GM18861 (cell line): ENCODE results near the gene FXYD3.
"Not testable (repeated sequence)": the region's sequence is repeated elsewhere in the genome, so short reads cannot be mapped to it uniquely, and the experiment has no call there.

ENCODE experiments used
- ATAC-seq: cut with Tn5 transposase; IDR thresholded peaks from one replicate; pipeline ENCODE4 v1.9.1; 2021; ENCODE audit not compliant: unreplicated experiment

FXYD3 gene

GRCh38 chr19:35123573-35123972 is 8.0 kb downstream of the FXYD3 start:
- ATAC-seq = no peak

- ATAC-seq = peak; percentile 62
Observed at GRCh38 chr19:35124098-35125060, 8.8 kb downstream of the FXYD3 start.

DNA sequence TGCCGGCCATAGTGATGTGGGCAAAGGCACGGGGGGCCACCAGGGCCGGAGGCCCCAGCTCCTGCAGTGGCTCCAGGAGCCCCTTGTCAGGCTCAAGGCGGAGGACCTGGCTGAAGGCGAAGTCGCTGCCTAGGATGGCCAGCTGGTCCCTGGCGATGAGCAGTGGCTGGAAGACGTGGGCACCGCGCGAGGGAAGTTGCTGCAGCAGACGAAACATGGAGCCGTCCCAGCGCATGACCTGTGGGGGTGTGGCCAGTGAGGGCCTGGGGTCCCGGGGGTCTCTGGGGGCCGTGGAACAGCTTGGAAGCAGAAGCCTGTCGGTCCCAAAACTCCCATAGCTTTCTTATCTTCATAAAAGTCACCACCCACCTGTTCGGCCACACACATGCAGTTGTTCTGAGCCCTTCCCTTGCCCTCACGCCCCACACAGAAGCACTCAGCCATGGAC is 9.7 kb downstream of the FXYD3 start:
- ATAC-seq = no peak

DNA sequence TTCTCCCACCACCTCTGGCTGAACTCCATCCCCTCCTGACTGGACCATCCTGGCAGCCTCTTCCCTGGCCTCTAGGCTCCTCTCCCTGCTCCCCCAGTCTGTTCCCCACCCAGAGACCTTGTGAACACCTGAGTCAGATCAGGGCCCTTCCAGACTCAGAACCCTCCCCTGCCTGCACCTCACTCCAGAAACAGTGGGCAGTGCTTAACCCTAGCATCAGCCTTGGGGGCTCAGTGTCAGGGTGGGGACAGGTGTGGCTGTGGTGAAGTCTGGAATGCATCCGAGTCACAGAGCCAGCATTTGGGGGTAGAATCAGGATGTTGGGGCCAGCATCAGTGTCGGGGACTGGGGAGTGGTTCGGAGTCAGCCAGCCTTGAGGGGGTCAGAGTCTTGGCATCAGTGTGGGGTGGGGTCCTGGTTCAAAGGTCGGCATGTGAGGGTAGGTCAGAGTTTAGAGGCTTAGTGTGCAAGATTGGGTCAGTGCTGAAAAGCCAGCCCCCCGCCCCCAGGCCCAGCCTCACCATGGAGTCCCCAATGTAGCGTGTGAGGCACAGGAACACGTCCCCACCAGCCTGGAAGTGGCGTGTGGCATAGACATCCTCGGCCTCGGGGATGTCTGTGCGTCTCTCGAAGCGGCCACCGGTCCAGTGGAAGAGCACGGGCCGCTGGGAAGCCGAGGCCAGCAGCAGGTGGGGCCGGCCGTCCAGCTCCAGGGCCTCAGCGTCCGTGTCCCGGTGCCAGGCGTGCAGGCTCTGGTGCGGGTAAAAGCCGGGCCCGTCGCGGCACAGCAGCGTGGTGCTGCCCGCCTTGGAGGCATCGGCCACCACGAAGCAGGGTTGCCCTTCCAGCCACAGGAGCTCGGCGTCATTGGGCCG is 10.4 kb downstream of the FXYD3 start:
- ATAC-seq = no peak

DNA sequence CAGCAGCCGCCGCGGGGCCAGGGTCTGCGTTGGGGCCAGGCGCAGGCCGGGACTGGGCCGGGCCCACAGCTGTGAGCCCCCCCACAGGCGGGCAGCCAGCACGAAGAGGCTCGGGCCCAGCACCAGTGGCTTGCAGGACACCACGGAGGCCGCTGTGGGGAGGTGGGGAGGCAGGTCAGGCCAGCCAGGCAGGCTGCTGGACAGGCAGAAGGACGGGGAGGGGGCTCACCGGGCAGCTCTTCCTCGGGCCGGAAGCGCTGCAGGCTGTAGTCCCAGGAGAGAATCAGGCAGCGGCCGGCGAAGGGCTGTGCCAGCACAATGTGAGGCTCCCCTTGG is 11.0 kb downstream of the FXYD3 start:
- ATAC-seq = no peak

GRCh38 chr19:35127871-35128270 is 12.2 kb downstream of the FXYD3 start:
- ATAC-seq = no peak

GRCh38 chr19:35128398-35129057 is 12.9 kb downstream of the FXYD3 start:
- ATAC-seq = no peak

- not testable (repeated sequence) for ATAC-seq
Observed at GRCh38 chr19:35129724-35130274, 14.2 kb downstream of the FXYD3 start.

DNA sequence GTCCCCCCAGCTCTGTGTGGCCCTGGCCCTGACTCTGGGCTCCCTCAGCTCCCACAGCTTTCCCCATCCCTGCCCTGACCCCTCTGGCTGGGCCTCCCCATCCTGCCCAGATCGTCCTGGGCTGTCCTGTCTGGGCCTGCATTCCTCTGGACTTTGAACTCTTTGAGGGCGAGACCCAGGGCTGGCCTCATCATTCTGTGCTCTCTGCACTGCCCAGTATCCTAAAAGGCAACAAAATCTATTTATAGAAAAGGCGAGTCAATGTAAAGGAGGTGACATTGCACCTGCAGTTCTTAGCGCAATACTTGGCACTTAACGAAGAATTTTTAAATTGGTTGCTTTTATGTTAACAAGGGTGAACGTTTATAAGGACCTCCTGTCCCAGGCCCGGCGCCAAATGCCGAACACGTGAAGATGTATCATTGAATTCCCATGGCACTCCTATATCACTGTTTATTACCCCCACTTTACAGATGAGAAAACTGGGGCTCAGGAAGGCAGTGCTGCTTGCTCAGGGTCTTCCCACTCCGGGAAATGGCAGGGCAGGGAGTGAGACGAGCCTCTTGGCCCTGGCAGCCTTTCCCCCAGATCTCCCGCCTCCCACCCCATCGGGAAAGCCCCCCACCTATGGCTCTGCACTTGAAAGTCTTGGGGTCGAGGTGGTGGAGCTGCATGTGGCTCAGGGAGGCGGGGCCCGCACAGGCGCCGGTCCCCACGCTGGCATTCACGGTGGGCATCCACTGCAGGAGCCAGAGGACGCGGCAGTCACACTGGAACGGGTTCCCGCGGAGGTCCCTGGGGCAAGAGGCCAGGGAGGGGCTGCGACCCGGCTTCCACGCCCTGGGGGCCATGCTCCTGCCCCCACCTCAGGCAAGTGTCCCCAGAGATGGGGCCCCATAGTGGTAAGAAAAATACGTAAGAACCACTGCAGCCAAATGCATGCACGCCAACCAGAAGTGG is 15.4 kb downstream of the FXYD3 start:
- no peak for ATAC-seq

- ATAC-seq = no peak
Observed at GRCh38 chr19:35132254-35132653, 16.6 kb downstream of the FXYD3 start.

DNA sequence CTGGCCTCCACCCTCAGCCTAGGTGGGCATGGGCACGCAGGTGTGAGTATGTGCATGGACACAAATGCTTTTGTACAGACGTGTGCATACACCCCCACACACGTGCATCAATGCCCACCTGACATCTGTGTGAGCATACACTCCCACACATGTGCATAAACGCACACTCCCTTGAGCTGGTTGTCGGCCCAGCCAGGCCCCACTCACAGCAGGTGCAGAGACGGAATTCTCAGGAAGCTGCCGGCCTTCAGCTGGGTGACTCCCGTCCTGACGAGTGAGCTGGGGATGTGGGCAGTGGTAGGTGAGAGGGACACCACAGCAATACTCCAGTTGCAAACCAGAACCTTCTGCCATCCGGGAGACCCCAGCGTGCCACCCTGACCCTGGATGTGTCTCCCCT is 18.2 kb downstream of the FXYD3 start:
- no peak for ATAC-seq

GRCh38 chr19:35134601-35135242 is 19.1 kb downstream of the FXYD3 start, which contains the start of gene LGI4:
TSS of gene LGI4 (minus strand) at chr19:35135059. CDS start at chr19:35134680, 379 bp downstream.
- no peak for ATAC-seq

- ATAC-seq = no peak
Observed at GRCh38 chr19:35135389-35135909, 19.8 kb downstream of the FXYD3 start.

DNA sequence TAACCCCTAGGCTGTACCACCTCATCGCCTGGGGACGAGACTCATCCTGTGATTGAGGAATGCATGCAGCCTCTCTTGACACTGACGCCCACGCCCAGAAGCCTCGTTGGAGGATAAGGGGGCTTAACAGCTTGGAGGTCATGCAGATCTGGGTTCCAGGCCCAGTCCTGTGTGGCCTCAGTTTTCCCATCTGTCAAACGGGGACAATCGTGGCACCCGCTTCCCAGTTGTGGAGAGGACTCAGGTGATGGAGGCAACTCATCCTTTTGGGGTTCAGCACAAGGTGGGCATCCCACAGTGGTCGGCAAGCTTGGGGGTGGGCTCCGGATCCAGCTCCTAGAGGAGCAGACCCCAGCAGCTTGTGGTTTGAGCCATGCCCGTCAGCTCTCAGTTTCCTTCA is 20.6 kb downstream of the FXYD3 start:
- no peak for ATAC-seq

GRCh38 chr19:35136977-35137702 is 21.5 kb downstream of the FXYD3 start:
- no peak for ATAC-seq

DNA sequence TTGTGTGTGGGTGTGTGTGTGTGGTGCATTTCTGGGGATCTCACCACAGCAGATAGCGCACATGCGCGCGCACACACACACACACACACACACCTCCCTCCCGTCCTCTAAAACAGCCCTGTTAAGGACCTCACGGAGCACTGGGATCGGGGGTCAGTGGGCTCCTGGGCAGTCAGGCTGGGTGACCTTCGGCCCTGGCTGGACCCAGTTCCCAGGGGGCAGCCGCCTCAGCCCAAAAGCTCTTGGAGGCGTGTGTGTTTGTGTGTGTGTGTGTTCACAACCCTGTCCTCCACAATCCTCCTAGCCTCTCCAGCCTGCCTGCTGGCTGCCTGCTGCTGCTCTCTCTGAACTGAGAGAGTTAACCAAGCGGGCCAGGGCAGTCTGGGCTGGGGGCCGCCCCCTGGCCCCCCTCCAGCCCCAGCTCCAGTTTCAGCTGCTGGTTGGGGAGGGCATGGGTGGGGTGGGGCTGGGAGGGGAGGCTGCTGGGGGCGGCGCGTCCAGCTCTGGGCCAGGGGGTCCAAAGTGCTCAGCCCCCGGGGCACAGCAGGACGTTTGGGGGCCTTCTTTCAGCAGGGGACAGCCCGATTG is 22.8 kb downstream of the FXYD3 start, which contains the start of gene FXYD1:
TSS of gene FXYD1 (plus strand) at position 520 of the 588 bp plus-strand sequence. CDS start 1,256 bp downstream, outside the sequence.
- ATAC-seq = no peak

DNA sequence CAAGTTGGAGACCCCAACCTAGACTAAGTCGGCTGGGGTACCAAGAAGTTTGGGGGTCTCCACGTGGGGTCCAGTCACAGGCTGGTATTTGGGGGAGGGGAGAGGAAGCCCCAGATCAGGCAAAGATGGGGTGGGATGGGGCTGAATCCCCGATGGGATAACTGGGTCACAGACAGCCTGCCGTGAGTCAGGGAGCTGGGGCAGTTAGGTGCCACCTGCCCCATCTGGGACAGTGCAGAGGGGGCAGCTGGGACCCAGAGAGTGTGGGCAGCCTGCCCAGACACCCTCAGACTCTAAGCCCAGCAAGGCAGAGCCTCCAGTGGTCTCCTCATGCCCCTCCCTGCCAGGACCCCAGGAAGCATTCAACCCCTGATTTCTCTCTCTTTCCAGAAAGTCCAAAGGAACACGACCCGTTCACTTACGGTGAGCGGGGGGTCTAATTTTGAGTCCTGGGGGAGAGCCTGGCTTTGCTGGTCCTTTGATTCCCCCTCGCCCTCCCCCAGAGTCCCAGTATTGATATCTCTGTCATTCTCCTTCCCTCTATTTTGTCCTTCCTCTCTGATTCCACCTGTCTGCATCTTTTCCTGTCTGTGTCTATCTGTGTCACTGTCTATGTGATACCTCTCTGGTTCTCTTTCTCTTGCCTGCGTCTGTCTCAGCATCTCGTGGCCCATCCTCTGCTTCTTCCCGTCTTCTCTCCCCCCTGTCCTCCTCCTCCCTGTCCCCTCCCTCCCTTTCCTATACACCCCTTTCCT is 24.8 kb downstream of the FXYD3 start:
- no peak for ATAC-seq
